AG04450 (cell line): ENCODE data around the gene OR51E2. TPM values are rescaled to one million over a fixed set of nuclear protein-coding genes. Genes with fewer than 3 reads are reported as not detected.

Experiments used
- CTCF ChIA-PET: fragments of 300-600, 350-600 bp; formaldehyde crosslinking; extraction: SDS; loops from one replicate; lab custom pipeline; 2022; ENCODE audit warnings: antibody characterized with exemption, inconsistent platforms; lab: Charles Lee
- POLR2A ChIA-PET: fragments of 350-600 bp; formaldehyde crosslinking; extraction: SDS; loops from one replicate; lab custom pipeline; 2021; ENCODE audit warnings: antibody characterized with exemption, inconsistent platforms; lab: Yijun Ruan, JAX
- DNase-seq: peaks from one replicate; pipeline ENCODE4 v3.0.0-alpha.2; 2011; ENCODE audit warnings: low read depth, low spot score
- H3K27ac ChIP-seq: one replicate; pipeline ENCODE4 v1.5.1; 2012; ENCODE audit warnings: low read depth, low read length, control low read depth
- H3K27me3 ChIP-seq: one replicate; pipeline ENCODE4 v1.6.0; 2012; ENCODE audit warnings: low read length; ENCODE audit not compliant: control insufficient read depth, insufficient read depth
- H3K4me3 ChIP-seq: 2 replicates; pipeline ENCODE4 v1.5.1; 2011; ENCODE audit warnings: mild to moderate bottlenecking, low read depth, low read length, control low read depth
- H3K9me3 ChIP-seq: 2 replicates; pipeline ENCODE4 v1.5.1; 2012; ENCODE audit warnings: low read length; ENCODE audit not compliant: control insufficient read depth, insufficient read depth
- CTCF ChIP-seq: IDR thresholded peaks from 2 replicates; pipeline ENCODE4 v1.5.1; 2011; ENCODE audit warnings: low read depth, low read length, control low read depth, inconsistent platforms
- polyA plus RNA-seq: library from polyadenylated mRNA; depleted of rRNA; stranded (reverse); fragments of >200 nt; gene quantifications from 2 replicates; pipeline ENCODE4 v1.2.3, GENCODE V29; 2011

The OR51E2 gene
- polyA plus RNA-seq, 1 experiment, result 0.77 TPM

GRCh38 chr11:4665424-4665823 is 32.2 kb downstream of the OR51E2 start:
- ChIA-PET POLR2A (no interaction called here), CTCF (interaction anchor here (1.2 kb wide), 1 partner anchor 29 kb away, joined by 3 read pairs; no protein-coding TSS in a partner anchor)
- Histone ChIP-seq H3K4me3 (no peak overlapping the region), H3K27ac (no peak overlapping the region), H3K9me3 (no peaks in the 10 kb centered on the region), H3K27me3 (no peaks in the 10 kb centered on the region)
- DNase-seq, result peak; percentile 24
- no peak for TF ChIP-seq CTCF

- TF ChIP-seq CTCF, result no peak
- ChIA-PET POLR2A (no interaction called here), CTCF (interaction anchor here (1.2 kb wide), 1 partner anchor 28 kb away, joined by 3 read pairs; no protein-coding TSS in a partner anchor)
- Histone ChIP-seq H3K27me3 (no peaks in the 10 kb centered on the region), H3K4me3 (no peak overlapping the region), H3K27ac (no peak overlapping the region), H3K9me3 (no peaks in the 10 kb centered on the region)
- DNase-seq, result no peak
Observed at GRCh38 chr11:4664786-4665185, 32.9 kb downstream of the OR51E2 start.

- ChIA-PET CTCF (interaction anchor here (0.5 kb wide), 1 partner anchor 235 kb away, joined by 3 read pairs; no protein-coding TSS in a partner anchor), POLR2A (no interaction called here)
- no peak for TF ChIP-seq CTCF
- H3K27ac ChIP-seq, result no peak overlapping the region
- no peak for DNase-seq
- H3K9me3 ChIP-seq, result no peaks in the 10 kb centered on the region
- H3K4me3 ChIP-seq, result no peak overlapping the region
- H3K27me3 ChIP-seq, result no peaks in the 10 kb centered on the region
Observed at GRCh38 chr11:4664183-4664582, 33.5 kb downstream of the OR51E2 start.

- TF ChIP-seq CTCF, result no peak
- POLR2A ChIA-PET, result no interaction called here
- DNase-seq, result no peak
- no peak overlapping the region for H3K4me3 ChIP-seq
- H3K27ac ChIP-seq, result no peak overlapping the region
- CTCF ChIA-PET, result interaction anchor here (2.0 kb wide), 1 partner anchor 26 kb away, joined by 9 read pairs; the partner anchor contains the start of gene OR51D1
- H3K9me3 ChIP-seq, result no peaks in the 10 kb centered on the region
- H3K27me3 ChIP-seq, result no peaks in the 10 kb centered on the region
Observed at GRCh38 chr11:4662876-4663275, 34.8 kb downstream of the OR51E2 start.

GRCh38 chr11:4658629-4659445 is 38.8 kb downstream of the OR51E2 start:
- H3K27ac ChIP-seq, result no peak overlapping the region
- TF ChIP-seq CTCF, result no peak
- POLR2A ChIA-PET, result no interaction called here
- H3K4me3 ChIP-seq, result no peak overlapping the region
- H3K27me3 ChIP-seq, result no peaks in the 10 kb centered on the region
- H3K9me3 ChIP-seq, result no peaks in the 10 kb centered on the region
- DNase-seq, result no peak
- CTCF ChIA-PET, result interaction anchor here (0.5 to 4.2 kb wide), 2 partner anchors 22 to 28 kb away, joined by 4 to 22 read pairs; partner anchors contain the start of gene OR51D1
